ENCODE data around the gene BUD23. TPM values are rescaled to one million over a fixed set of nuclear protein-coding genes. Genes with fewer than 3 reads are reported as not detected.

BUD23 gene
- total and polyA plus RNA-seq, 2 donors (not counting 3 experiments of a cell fraction or from before 2014, with no cell fraction given): 62.1 to 64.6 TPM

DNA sequence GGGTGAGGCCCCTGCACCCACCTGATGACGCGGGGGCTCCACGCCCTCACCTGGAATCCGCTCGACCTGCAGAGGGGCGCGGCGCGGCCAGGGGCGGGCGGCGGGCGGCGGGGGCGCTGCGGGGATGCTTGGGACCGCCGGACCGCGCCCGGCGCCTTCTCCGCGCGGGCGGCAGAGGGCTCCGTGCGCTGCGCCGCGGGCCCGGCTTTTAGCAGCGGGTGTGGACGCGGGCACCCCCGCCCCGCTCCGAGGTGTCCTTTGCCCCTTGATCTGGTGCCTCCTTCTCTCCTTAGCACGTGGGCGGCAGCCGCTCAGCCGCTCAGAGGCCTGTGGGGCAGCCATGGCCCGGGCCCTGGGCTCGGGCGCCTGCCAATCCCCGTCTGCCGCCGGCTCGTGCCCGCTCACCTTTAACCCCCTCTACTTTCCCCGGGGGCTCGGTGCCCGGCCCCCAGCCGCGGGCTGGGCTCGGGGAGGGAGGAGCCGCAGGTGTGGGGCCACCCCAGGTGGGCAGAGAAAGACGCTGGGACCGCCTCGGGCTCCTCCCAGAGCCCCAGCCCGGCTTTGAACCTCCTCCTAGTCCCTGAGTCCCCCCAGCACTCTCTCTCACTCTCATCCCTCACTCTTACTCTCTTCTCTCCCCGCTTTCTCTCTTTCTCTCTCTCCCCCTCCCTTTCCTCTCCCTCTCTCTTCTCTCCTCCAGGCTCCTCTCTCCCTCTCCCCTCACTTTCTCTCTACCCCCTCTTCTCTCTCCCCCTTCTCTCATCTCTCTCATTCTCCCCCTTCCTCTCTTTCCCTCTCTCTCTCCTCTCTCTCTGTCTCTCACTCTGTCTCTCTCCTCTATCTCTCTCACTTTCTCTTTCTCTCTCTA, 35.4 kb upstream of the BUD23 start:
- no peak overlapping the region for H3K27ac ChIP-seq (ENCODE audit: insufficient read depth, low read depth, low read length)
- no peaks in the 10 kb centered on the region for H3K9me1 ChIP-seq (replicated peaks; ENCODE audit: control insufficient read depth, extremely low read depth, insufficient read depth, low read length)
- intact Hi-C loops (cut with micrococcal nuclease): no loop called here
- H3K4me1 ChIP-seq (ENCODE audit: control insufficient read depth, extremely low read depth, insufficient read depth, low read length): peaks cover 4% of the 10 kb centered on the region
- dilution Hi-C loops (cut with MboI; ENCODE audit: extremely low pct_ligation_motif_present, low sequenced_read_pairs): no loop called here
- H3K27me3 ChIP-seq (ENCODE audit: control insufficient read depth in 2 of 2, insufficient read depth in 2 of 2, low read length in 2 of 2): peaks cover 38 to 48% of the 10 kb centered on the region in 2 experiments
- no peak overlapping the region for H3K9ac ChIP-seq (replicated peaks; ENCODE audit: extremely low read depth, insufficient read depth, low read length)
- TF ChIP-seq FOS (IDR thresholded peaks at IDR 0.05; ENCODE audit: borderline replicate concordance, insufficient read depth, low read length) (no peak), GATA2 (IDR thresholded peaks at IDR 0.05; ENCODE audit: insufficient read depth, insufficient read length, low read depth, low read length) (no peak), EZH2 (IDR thresholded peaks at IDR 0.05; ENCODE audit: borderline replicate concordance, low read depth, low read length, severe bottlenecking) (peak; percentile 92), JUN (IDR thresholded peaks at IDR 0.05; ENCODE audit: borderline replicate concordance, insufficient read depth, insufficient read length, low read depth) (no peak)
- TF ChIP-seq, protein P1, sequence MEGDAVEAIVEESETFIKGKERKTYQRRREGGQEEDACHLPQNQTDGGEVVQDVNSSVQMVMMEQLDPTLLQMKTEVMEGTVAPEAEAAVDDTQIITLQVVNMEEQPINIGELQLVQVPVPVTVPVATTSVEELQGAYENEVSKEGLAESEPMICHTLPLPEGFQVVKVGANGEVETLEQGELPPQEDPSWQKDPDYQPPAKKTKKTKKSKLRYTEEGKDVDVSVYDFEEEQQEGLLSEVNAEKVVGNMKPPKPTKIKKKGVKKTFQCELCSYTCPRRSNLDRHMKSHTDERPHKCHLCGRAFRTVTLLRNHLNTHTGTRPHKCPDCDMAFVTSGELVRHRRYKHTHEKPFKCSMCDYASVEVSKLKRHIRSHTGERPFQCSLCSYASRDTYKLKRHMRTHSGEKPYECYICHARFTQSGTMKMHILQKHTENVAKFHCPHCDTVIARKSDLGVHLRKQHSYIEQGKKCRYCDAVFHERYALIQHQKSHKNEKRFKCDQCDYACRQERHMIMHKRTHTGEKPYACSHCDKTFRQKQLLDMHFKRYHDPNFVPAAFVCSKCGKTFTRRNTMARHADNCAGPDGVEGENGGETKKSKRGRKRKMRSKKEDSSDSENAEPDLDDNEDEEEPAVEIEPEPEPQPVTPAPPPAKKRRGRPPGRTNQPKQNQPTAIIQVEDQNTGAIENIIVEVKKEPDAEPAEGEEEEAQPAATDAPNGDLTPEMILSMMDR (IDR thresholded peaks at IDR 0.05; ENCODE audit: extremely low read depth in 1 of 2, insufficient read depth in 1 of 2, low read depth in 1 of 2, low read length in 2 of 2): peak in 1 of 2 donors; percentile 14
- peak overlapping the region in 1 of 3 experiments; percentile 2 for H3K4me3 ChIP-seq (replicated peaks in 1 of 3; ENCODE audit: insufficient read depth in 1 of 3, low read depth in 1 of 3, low read length in 3 of 3)
- no peak overlapping the region for H2AFZ ChIP-seq (ENCODE audit: low read depth, low read length)
- no TSS peak for BruUV-seq (replicated peaks)
- H3K9me3 ChIP-seq (replicated peaks; ENCODE audit: control insufficient read depth, insufficient read depth, low read length): no peaks in the 10 kb centered on the region
- FAIRE-seq (no peak), DNase-seq (ENCODE audit: low read depth, low spot score) (no peak)
- H3K79me2 ChIP-seq (ENCODE audit: control insufficient read depth, insufficient read depth, low read length): no peaks in the 10 kb centered on the region
- H3K4me2 ChIP-seq (ENCODE audit: insufficient read depth, low read length): peak overlapping the region; percentile 53
- H4K20me1 ChIP-seq (replicated peaks; ENCODE audit: control insufficient read depth, extremely low read depth, insufficient read depth, low read length): no peaks in the 10 kb centered on the region
- POLR2A ChIA-PET: no interaction called here
- CTCF ChIA-PET: no interaction called here
- no peaks in the 10 kb centered on the region for H3K36me3 ChIP-seq (ENCODE audit: control insufficient read depth in 2 of 2, extremely low read depth in 1 of 2, insufficient read depth in 2 of 2, low read length in 2 of 2)

Measured in endothelial cell of umbilical vein (primary cell).